Rectal smooth muscle tissue (tissue), 1 donor: ENCODE measurements around the gene MMAB.

Experiments used
- H3K27ac ChIP-seq: one replicate; pipeline ENCODE4 v1.7.0; 2013; ENCODE audit warnings: low read depth, low read length, inconsistent platforms
- H3K27me3 ChIP-seq: one replicate; pipeline ENCODE4 v1.7.0; 2013; ENCODE audit warnings: low read length; ENCODE audit not compliant: control insufficient read depth, insufficient read depth
- H3K36me3 ChIP-seq: one replicate; pipeline ENCODE4 v1.7.0; 2013; ENCODE audit warnings: low read length; ENCODE audit not compliant: control insufficient read depth, insufficient read depth
- H3K4me1 ChIP-seq: one replicate; pipeline ENCODE4 v1.7.0; 2013; ENCODE audit warnings: low read length; ENCODE audit not compliant: control insufficient read depth, insufficient read depth
- H3K4me3 ChIP-seq: one replicate; pipeline ENCODE4 v1.7.0; 2013; ENCODE audit warnings: low read length
- H3K9ac ChIP-seq: one replicate; pipeline ENCODE4 v1.7.0; 2013; ENCODE audit warnings: low read length

Gene MMAB

DNA sequence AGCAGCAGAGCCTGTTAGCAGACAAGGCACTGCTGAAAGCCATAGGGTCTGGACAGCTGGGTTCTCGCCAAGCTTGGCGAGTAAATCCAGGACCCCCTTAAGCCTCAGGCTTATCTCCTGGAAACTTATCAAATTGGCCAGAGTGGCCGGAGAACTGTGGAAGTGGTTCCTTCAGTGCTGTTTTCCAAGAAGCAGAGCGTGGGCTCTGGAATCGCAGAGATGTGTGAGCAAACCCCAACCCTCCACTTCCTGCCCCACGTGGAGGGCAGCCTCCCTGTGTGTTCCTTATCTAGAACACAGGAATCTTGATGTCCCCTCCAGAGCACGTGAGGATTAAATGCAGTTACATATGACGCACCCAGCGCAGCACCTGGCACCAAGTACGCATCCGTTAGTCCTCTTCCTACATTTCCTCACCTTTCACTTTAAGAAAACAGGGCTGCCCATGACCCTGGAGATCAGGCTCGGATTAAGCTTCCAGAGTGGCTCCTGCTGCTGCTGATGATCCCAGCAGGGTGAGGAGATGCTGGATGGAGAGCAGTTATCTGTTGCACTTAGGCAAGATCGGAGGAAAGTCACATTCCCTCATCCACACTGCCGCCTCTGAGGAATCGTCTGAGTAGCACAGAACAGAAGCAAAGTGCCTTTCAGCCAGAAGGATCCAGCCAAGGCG is 35.0 kb downstream of the MMAB start:
- no peaks in the 10 kb centered on the region for H3K4me1 ChIP-seq
- H3K27me3 ChIP-seq, result no peaks in the 10 kb centered on the region
- peaks cover 6% of the 10 kb centered on the region for H3K36me3 ChIP-seq
- H3K9ac ChIP-seq, result no peak overlapping the region
- no peak overlapping the region for H3K27ac ChIP-seq
- H3K4me3 ChIP-seq, result no peak overlapping the region

DNA sequence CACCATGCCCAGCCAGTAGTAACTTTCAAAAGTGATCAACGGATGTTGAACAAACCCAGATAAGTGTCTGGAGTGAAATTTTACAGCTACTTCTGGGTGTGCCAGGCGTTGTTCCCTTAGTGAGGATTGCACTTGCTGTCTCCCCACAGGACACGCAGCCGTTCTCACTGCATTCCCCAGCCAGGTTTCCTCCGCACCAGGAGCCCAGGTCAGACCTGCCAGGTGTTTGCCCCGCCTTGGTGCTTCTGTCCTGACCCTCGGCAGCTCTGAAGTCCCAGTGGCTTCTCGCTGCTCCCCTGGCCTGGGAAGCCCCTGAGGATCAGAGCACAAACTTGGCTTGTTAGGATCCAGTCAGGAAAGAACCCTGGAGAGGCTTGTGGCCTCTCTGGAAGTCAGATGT is 36.2 kb downstream of the MMAB start:
- H3K4me1 ChIP-seq, result no peaks in the 10 kb centered on the region
- H3K9ac ChIP-seq, result no peak overlapping the region
- peaks cover 7% of the 10 kb centered on the region for H3K36me3 ChIP-seq
- no peak overlapping the region for H3K4me3 ChIP-seq
- H3K27ac ChIP-seq, result no peak overlapping the region
- no peaks in the 10 kb centered on the region for H3K27me3 ChIP-seq

DNA sequence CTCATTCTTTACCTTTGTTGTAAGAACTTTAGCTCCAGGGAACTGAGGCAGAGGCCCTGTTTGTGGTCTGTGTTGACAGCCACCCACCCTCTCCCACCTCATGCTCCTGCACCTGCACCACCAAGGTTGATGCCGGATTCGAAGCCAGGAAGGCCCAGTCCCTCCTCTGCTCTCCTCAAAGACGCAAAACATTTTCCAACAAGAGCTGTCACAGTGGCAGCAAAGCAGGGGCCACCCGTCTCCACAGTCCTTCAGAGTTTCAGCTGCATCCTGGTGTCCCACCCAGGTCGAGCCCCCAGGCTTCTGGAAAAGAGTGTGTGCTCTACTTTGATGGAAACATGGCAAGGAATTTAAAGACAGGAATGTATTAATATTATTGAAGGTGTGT is 37.4 kb downstream of the MMAB start:
- no peak overlapping the region for H3K27ac ChIP-seq
- no peaks in the 10 kb centered on the region for H3K4me1 ChIP-seq
- H3K4me3 ChIP-seq, result no peak overlapping the region
- peaks cover 16% of the 10 kb centered on the region for H3K36me3 ChIP-seq
- no peaks in the 10 kb centered on the region for H3K27me3 ChIP-seq
- no peak overlapping the region for H3K9ac ChIP-seq

DNA sequence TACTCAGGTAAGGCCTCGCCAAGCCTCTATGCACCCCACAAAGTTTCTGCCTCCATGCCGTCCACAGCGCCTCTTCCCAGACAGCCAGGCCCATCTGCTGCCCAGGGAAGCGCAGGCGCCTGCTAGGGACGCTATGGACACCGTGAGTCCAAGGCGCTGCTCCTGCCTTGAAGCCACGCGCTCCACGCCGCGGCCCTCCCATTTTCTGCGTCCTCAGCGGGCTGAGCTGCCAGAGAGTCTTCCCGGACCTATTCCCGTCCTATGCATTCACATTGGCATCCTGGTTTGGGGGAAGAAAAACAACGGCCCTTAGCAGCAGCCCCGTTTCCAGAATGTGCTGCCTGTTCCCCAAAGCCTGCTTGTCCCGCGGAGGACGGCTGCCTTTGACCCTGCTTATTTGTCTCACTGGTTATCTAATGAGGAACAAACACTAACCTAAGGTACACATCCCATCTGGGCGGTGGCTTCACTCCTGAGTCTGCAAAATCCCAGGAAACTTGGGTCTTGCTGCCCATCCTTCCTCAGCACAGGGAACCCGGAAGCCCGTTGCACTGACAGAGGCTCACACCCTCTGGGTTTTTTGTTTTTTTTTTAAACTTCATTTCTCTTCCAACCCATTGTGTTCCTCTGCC is 38.0 kb downstream of the MMAB start:
- no peaks in the 10 kb centered on the region for H3K4me1 ChIP-seq
- H3K4me3 ChIP-seq, result no peak overlapping the region
- no peaks in the 10 kb centered on the region for H3K27me3 ChIP-seq
- peaks cover 20% of the 10 kb centered on the region for H3K36me3 ChIP-seq
- H3K9ac ChIP-seq, result no peak overlapping the region
- H3K27ac ChIP-seq, result no peak overlapping the region

DNA sequence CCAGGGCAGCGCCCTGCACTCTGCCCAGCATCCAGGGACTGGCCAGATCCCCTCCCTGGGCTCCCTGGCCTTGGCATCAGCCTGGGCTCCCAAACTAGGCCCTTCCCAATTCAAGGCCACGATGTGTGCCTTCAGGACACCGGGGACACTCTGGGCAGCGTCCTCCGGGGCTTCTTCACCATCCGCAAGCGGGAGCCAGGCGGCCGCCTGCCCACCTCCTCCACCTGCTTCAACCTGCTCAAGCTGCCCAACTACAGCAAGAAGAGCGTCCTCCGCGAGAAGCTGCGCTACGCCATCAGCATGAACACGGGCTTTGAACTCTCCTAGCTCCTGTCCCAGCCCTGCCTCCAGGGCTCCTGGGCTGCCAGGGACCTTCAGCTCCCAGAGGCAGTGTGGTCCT is 38.8 kb downstream of the MMAB start:
- Histone ChIP-seq H3K36me3 (peaks cover 24% of the 10 kb centered on the region), H3K27ac (no peak overlapping the region), H3K4me3 (no peak overlapping the region), H3K9ac (no peak overlapping the region), H3K4me1 (no peaks in the 10 kb centered on the region), H3K27me3 (no peaks in the 10 kb centered on the region)

DNA sequence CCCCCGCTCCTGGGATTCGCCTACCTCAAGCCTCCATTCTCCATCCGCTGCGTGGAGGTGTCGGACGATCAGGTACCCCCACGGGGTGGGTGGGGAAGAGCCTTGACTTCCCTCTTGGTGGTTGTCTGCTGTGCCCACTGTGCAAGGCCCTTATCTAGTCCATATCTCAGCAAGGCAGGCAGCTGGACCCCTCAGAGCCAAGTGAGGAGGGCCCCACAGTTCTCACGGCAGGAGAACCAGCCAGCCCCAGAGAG is 39.9 kb downstream of the MMAB start:
- H3K4me3 ChIP-seq, result no peak overlapping the region
- H3K36me3 ChIP-seq, result peaks cover 24% of the 10 kb centered on the region
- no peak overlapping the region for H3K9ac ChIP-seq
- no peaks in the 10 kb centered on the region for H3K27me3 ChIP-seq
- no peaks in the 10 kb centered on the region for H3K4me1 ChIP-seq
- H3K27ac ChIP-seq, result no peak overlapping the region

DNA sequence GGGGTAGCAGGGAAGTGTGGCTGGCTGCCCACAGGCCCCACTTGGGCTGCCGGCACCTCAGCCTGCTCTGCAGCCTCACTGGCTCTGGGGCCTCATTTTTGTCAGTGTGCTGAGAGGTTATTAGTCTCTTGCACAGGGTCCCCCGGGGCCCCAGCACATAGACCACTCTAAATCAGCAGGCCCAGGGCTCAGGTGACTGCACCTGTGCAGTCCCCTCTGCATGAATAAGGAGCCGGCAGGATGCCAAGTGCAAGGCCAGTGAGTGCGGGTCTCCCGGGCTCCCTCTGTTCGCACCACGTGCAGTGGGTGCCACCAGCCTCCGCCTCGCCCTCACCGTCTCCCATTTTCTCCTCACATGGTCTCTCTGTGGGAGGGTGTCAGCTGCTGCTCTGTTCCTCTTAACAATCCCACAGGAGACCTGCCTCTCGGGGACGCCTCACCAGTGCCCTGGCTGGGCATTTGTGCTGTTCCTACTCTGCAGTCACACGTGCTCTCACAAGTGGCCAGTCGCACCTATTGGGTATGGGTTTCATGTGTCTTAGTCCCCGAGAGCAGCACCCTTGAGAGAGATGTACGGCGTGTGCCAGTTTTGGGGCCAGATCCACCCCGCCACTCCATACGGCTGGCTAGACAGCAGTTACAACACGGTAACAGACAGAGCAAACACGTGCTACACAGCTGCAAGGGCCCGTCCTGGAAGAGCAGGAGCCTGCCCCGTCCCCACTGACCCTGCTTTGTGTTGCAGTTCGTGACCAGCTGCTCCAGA is 40.4 kb downstream of the MMAB start:
- Histone ChIP-seq H3K4me1 (no peaks in the 10 kb centered on the region), H3K27ac (no peak overlapping the region), H3K36me3 (peaks cover 26% of the 10 kb centered on the region), H3K4me3 (no peak overlapping the region), H3K9ac (no peak overlapping the region), H3K27me3 (no peaks in the 10 kb centered on the region)

DNA sequence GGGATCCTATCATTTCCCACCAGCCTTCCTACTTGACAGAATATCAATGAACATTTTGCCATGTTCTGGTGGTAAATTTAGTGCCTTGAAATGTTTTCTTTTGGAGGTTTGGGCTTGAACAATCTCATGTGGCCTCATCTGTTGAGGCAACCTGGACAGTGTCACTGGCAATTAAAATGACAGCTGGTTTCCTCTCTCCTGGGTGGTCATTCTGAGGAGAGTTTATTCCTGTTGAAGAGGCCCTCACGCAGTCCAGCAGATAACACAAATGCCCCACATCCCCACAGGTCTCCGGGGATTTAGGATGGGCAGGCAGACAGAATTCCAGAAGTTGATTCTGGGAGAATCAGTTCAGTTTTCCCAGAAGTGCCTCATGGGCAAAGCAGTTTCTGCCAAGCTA is 41.9 kb downstream of the MMAB start:
- Histone ChIP-seq H3K4me3 (no peak overlapping the region), H3K9ac (no peak overlapping the region), H3K27me3 (no peaks in the 10 kb centered on the region), H3K36me3 (peaks cover 32% of the 10 kb centered on the region), H3K27ac (no peak overlapping the region), H3K4me1 (no peaks in the 10 kb centered on the region)

DNA sequence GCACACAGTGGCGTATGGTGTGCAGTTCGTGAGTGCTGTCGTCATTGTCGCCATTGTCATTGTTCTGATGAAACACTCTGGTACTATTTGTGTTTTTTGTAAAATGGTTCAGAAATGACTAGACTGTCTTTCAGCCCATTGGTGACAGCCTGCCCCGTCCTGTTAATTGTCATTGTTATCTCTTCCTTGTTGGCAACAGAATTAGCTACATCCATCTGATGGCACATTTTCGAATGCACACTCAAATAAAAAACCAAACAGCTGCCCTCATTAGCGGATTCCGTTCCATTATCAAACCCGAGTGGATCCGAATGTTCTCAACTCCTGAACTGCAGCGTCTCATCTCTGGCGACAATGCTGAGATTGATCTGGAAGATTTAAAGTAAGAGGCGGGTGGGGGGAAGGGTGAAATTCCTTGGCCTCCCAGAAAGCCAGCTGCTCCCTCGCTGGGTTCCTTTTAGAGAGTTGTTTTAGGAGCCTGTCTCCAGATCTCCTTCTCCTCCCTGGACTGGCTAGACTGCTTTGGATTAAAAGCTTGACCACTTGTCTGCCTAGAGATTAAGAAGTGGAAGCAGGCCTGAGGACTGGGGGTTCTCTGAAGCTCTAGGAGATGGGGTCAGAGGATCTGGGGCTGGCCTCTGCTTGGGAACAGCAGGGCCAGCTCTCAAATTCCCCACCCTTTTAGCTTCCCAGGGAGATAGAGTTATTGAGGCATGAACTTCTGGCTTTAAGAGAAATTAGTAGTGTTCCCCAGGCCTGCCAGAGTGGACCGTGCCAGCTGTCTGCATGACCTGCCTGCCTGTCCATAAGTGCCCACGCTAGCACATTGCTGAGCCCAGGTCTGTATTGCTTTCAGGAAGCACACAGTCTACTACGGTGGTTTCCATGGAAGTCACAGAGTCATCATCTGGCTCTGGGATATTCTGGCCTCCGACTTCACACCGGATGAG is 43.3 kb downstream of the MMAB start:
- no peak overlapping the region for H3K27ac ChIP-seq
- no peaks in the 10 kb centered on the region for H3K4me1 ChIP-seq
- H3K4me3 ChIP-seq, result no peak overlapping the region
- H3K9ac ChIP-seq, result no peak overlapping the region
- no peaks in the 10 kb centered on the region for H3K27me3 ChIP-seq
- peaks cover 32% of the 10 kb centered on the region for H3K36me3 ChIP-seq

DNA sequence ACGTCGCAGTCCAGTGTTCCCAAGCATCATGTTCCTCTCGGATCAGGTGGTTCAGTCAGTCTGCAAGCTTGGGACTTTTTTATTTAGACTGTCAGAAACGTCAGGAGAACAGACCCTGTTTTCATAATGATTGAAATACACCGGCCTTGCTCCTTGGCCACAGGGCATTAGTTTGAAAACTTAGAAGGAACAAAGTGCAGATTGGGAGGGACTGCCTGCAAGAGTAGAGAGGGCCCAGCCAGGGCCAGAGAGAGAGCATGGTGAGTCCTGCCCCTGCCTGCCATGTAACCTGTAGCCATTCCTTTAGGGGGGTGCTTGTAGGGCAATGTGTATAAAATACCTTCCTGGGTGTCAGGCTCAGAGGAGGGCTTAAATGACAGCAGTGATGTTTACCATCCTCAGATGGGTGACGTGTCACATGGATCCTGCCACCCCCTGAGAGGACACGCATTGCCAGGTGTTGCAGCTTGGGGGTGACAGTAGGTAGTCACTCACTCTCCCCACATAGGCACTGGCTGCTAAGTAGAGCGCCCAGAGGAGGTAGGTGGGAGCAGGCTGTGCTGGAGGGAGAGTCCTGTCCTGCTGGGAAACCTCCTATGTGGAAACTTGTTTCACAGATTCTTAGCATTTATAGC is 45.7 kb downstream of the MMAB start:
- peaks cover 48% of the 10 kb centered on the region for H3K36me3 ChIP-seq
- H3K9ac ChIP-seq, result no peak overlapping the region
- no peak overlapping the region for H3K4me3 ChIP-seq

DNA sequence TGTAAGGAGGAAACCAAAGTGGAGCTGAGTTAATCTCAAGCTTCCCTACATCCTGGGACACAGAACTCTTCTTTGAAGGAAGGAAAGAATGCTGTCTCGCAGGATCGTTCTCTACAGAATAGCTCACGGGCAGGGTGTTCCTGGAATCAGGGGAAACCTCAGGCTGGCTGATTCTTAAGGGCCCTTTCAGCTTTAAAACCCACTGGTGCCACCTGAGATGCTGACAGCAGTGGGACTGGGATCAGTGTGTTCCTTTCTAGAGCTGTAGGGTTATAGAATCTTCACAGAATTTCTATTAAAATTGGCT is 48.1 kb downstream of the MMAB start:
- H3K9ac ChIP-seq, result no peak overlapping the region
- H3K4me1 ChIP-seq, result peaks cover 4% of the 10 kb centered on the region
- H3K27ac ChIP-seq, result no peak overlapping the region
- no peaks in the 10 kb centered on the region for H3K27me3 ChIP-seq
- H3K4me3 ChIP-seq, result no peak overlapping the region
- peaks cover 50% of the 10 kb centered on the region for H3K36me3 ChIP-seq

More for the DNA sequence above, 45.7 kb downstream of the MMAB start:
- H3K27ac ChIP-seq, result no peak overlapping the region
- no peaks in the 10 kb centered on the region for H3K27me3 ChIP-seq
- peaks cover 4% of the 10 kb centered on the region for H3K4me1 ChIP-seq
